DND-41 (cell line): Measurements from ENCODE around the gene LILRB1.

ENCODE experiments used
- ATAC-seq: fragments of 200-7000 bp; cut with Tn5 transposase; 3 replicates; pipeline ENCODE4 v1.9.1; 2021; ENCODE audit warnings: low read depth; ENCODE audit not compliant: insufficient read depth
- DNase-seq: peaks from one replicate; pipeline ENCODE4 v3.0.0-alpha.2; 2020
- H2AFZ ChIP-seq: 2 replicates; pipeline ENCODE4 v1.6.0; 2012; ENCODE audit warnings: low read depth, low read length
- H3K27ac ChIP-seq: 2 replicates; pipeline ENCODE4 v1.5.1; 2012; ENCODE audit warnings: low read length, inconsistent platforms
- H3K27me3 ChIP-seq: fragments of 200-600 bp; sonication (generic); 2 replicates; pipeline ENCODE4 v1.6.0; 2012; ENCODE audit warnings: low read length, mild to moderate bottlenecking, inconsistent platforms; ENCODE audit not compliant: insufficient read depth, poor library complexity
- H3K36me3 ChIP-seq: 2 replicates; pipeline ENCODE4 v1.5.1; 2012; ENCODE audit warnings: low read length, inconsistent platforms; ENCODE audit not compliant: insufficient read depth
- H3K4me1 ChIP-seq: 2 replicates; pipeline ENCODE4 v1.5.1; 2012; ENCODE audit warnings: mild to moderate bottlenecking, low read length; ENCODE audit not compliant: insufficient read depth
- H3K4me2 ChIP-seq: 2 replicates; pipeline ENCODE4 v1.6.0; 2012; ENCODE audit warnings: mild to moderate bottlenecking, moderate library complexity, low read length, inconsistent platforms; ENCODE audit not compliant: insufficient read depth
- H3K4me3 ChIP-seq, 2 experiments: fragments of 200-600 bp in 1 of 2; shearing (Covaris generic) in 1 of 2; 2 replicates each; pipeline ENCODE4 v1.5.1; 2012 to 2016; ENCODE audit warnings: inconsistent platforms in 2 of 2, low read length in 2 of 2, mild to moderate bottlenecking in 2 of 2, low read depth in 1 of 2, moderate library complexity in 1 of 2
- H3K79me2 ChIP-seq: 2 replicates; pipeline ENCODE4 v1.6.0; 2012; ENCODE audit warnings: low read length, inconsistent platforms; ENCODE audit not compliant: insufficient read depth
- H3K9ac ChIP-seq: 2 replicates; pipeline ENCODE4 v1.6.0; 2012; ENCODE audit warnings: low read depth, mild to moderate bottlenecking, inconsistent platforms, low read length, moderate library complexity
- H3K9me3 ChIP-seq: 2 replicates; pipeline ENCODE4 v1.5.1; 2012; ENCODE audit warnings: low read length, moderate library complexity, mild to moderate bottlenecking, inconsistent platforms; ENCODE audit not compliant: insufficient read depth, severe bottlenecking
- H4K20me1 ChIP-seq: 2 replicates; pipeline ENCODE4 v1.6.0; 2012; ENCODE audit warnings: low read length; ENCODE audit not compliant: insufficient read depth
- EZH2 ChIP-seq: IDR thresholded peaks from 3 replicates; pipeline ENCODE4 v1.6.1; 2012; ENCODE audit warnings: borderline replicate concordance, low read depth, mild to moderate bottlenecking, moderate library complexity, low read length, inconsistent platforms; ENCODE audit not compliant: severe bottlenecking
- TF ChIP-seq, protein P1 (sequence below): IDR thresholded peaks from 2 replicates; pipeline ENCODE4 v1.5.1; 2012; ENCODE audit warnings: borderline replicate concordance, low read length, moderate library complexity, mild to moderate bottlenecking; ENCODE audit not compliant: poor library complexity, severe bottlenecking; ENCODE audit errors: extremely low read depth

LILRB1 gene

GRCh38 chr19:54660306-54660705 is 30.0 kb downstream of the LILRB1 start:
- H3K9me3 ChIP-seq: no peaks in the 10 kb centered on the region
- no peaks in the 10 kb centered on the region for H3K27me3 ChIP-seq
- no peak overlapping the region for H3K4me2 ChIP-seq
- H4K20me1 ChIP-seq: no peaks in the 10 kb centered on the region; the same call in 1 of the 2 replicates
- no peak for ATAC-seq
- no peaks in the 10 kb centered on the region for H3K36me3 ChIP-seq
- H3K27ac ChIP-seq: no peak overlapping the region
- DNase-seq: no peak
- no peak overlapping the region for H2AFZ ChIP-seq
- TF ChIP-seq EZH2: no peak
- TF ChIP-seq, protein P1, sequence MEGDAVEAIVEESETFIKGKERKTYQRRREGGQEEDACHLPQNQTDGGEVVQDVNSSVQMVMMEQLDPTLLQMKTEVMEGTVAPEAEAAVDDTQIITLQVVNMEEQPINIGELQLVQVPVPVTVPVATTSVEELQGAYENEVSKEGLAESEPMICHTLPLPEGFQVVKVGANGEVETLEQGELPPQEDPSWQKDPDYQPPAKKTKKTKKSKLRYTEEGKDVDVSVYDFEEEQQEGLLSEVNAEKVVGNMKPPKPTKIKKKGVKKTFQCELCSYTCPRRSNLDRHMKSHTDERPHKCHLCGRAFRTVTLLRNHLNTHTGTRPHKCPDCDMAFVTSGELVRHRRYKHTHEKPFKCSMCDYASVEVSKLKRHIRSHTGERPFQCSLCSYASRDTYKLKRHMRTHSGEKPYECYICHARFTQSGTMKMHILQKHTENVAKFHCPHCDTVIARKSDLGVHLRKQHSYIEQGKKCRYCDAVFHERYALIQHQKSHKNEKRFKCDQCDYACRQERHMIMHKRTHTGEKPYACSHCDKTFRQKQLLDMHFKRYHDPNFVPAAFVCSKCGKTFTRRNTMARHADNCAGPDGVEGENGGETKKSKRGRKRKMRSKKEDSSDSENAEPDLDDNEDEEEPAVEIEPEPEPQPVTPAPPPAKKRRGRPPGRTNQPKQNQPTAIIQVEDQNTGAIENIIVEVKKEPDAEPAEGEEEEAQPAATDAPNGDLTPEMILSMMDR: no peak
- no peaks in the 10 kb centered on the region for H3K4me1 ChIP-seq
- no peaks in the 10 kb centered on the region for H3K79me2 ChIP-seq
- no peak overlapping the region for H3K4me3 ChIP-seq
- H3K9ac ChIP-seq: no peak overlapping the region

DNA sequence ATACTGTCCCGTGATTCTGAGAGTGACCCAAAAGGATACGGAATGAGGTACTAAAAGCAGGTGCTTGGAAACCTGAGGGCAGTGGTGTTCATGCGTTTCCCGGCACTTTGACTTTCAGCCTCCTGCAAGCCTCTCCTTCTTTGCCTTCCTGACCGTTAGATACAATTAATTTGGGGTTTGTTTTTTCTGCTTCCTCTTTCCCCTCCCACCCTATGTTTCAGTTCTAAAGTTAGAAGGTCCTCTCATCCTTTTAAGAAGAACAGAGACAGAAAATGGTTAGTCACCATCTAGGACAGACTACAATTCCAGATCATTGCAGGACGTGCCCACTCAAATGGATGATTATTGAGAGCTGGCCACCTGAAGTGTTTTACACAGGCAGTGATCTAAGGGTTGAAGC is 30.7 kb downstream of the LILRB1 start:
- Histone ChIP-seq H3K4me3 (no peak overlapping the region), H3K79me2 (no peaks in the 10 kb centered on the region), H3K36me3 (no peaks in the 10 kb centered on the region), H3K27ac (no peak overlapping the region), H3K9ac (no peak overlapping the region), H4K20me1 (no peaks in the 10 kb centered on the region; the same call in 1 of the 2 replicates), H2AFZ (no peak overlapping the region), H3K27me3 (no peaks in the 10 kb centered on the region), H3K9me3 (no peaks in the 10 kb centered on the region), H3K4me2 (no peak overlapping the region), H3K4me1 (no peaks in the 10 kb centered on the region)
- no peak for ATAC-seq
- TF ChIP-seq, protein P1: no peak
- no peak for TF ChIP-seq EZH2
- no peak for DNase-seq

DNA sequence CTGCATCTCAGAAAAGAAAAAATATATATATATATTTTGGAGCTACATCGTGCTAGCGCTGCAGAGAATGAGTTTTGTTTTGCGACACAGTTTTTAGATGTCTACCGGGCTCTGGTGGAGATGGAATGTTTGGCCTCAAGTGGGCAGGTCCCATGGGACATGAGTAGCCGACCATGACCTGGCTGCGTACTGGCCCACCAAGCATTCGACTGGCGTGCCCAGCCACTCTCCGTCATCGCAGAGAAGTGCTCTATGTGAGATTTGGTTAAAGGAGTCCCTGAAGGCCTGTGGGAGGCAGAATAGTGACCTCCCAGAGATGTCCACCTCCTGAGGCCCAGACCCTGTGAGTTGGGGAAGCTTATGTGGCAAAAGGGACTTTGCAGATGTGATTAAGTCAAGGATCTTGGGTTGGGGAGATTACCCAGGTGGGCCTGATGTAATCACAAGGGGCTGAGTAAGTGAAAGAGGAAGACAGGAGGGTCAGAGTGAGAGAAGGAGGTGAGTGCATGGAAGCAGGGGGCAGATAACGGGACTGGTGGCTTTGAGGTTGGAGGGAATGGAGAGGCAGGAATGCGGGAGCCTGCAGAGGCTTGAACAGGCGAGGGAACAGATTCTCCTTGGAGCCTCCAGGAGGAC is 31.7 kb downstream of the LILRB1 start:
- TF ChIP-seq, protein P1: no peak
- no peak for TF ChIP-seq EZH2
- H3K27me3 ChIP-seq: no peaks in the 10 kb centered on the region
- H4K20me1 ChIP-seq: no peaks in the 10 kb centered on the region; the same call in 1 of the 2 replicates

More for the DNA sequence above, 31.7 kb downstream of the LILRB1 start:
- Histone ChIP-seq H3K27ac (no peak overlapping the region), H3K4me2 (no peak overlapping the region), H3K36me3 (no peaks in the 10 kb centered on the region), H2AFZ (no peak overlapping the region), H3K4me3 (no peak overlapping the region), H3K9me3 (no peaks in the 10 kb centered on the region), H3K9ac (no peak overlapping the region), H3K79me2 (no peaks in the 10 kb centered on the region), H3K4me1 (no peaks in the 10 kb centered on the region)
- DNase-seq (no peak), ATAC-seq (no peak)
